Right atrium auricular region (tissue), 2 donors: ENCODE data around the gene SCNN1G. TPM values are rescaled to one million over a fixed set of nuclear protein-coding genes. Genes with fewer than 3 reads are reported as not detected.

Experiments
- DNase-seq: peaks from one replicate; pipeline ENCODE4 v3.0.0-alpha.2; 2019; ENCODE audit warnings: low spot score
- H3K27ac ChIP-seq, 2 donors: fragments of 200-600 bp; sonication (generic); 1 replicate in 1 of 2; 2 replicates in 1 of 2; pipeline ENCODE4 v1.5.1; 2016 to 2019
- H3K27me3 ChIP-seq, 2 donors: fragments of 200-600 bp; sonication (generic); one replicate each; pipeline versions ENCODE4 v1.5.1 to v1.6.0; 2017 to 2019
- H3K36me3 ChIP-seq: fragments of 200-600 bp; sonication (generic); one replicate; pipeline ENCODE4 v1.5.1; 2016
- H3K4me1 ChIP-seq, 2 donors: fragments of 200-600 bp; sonication (generic); one replicate each; pipeline versions ENCODE4 v1.5.1 to v1.6.0; 2017 to 2019
- H3K4me3 ChIP-seq, 2 donors: fragments of 200-600 bp; sonication (generic); 1 replicate in 1 of 2; 2 replicates in 1 of 2; pipeline ENCODE4 v1.5.1; 2017 to 2019; ENCODE audit warnings: mild to moderate bottlenecking in 1 of 2, moderate library complexity in 1 of 2
- H3K9me3 ChIP-seq, 2 donors: fragments of 200-600 bp; sonication (generic); one replicate each; pipeline ENCODE4 v1.5.1; 2019
- total RNA-seq, 2 donors: library from RNA; depleted of rRNA; stranded (reverse); fragments of >200 nt; gene quantifications; one replicate each; pipeline ENCODE4 v1.1.0, GENCODE V29; 2016
- TF ChIP-seq, protein P1 (sequence below), 2 donors: fragments of 200-600 bp; sonication (generic); IDR thresholded peaks; one replicate each; pipeline ENCODE4 v1.5.1; 2019; ENCODE audit warnings: antibody characterized with exemption in 2 of 2

SCNN1G gene, protein sequence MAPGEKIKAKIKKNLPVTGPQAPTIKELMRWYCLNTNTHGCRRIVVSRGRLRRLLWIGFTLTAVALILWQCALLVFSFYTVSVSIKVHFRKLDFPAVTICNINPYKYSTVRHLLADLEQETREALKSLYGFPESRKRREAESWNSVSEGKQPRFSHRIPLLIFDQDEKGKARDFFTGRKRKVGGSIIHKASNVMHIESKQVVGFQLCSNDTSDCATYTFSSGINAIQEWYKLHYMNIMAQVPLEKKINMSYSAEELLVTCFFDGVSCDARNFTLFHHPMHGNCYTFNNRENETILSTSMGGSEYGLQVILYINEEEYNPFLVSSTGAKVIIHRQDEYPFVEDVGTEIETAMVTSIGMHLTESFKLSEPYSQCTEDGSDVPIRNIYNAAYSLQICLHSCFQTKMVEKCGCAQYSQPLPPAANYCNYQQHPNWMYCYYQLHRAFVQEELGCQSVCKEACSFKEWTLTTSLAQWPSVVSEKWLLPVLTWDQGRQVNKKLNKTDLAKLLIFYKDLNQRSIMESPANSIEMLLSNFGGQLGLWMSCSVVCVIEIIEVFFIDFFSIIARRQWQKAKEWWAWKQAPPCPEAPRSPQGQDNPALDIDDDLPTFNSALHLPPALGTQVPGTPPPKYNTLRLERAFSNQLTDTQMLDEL
- total RNA-seq: not detected

DNA sequence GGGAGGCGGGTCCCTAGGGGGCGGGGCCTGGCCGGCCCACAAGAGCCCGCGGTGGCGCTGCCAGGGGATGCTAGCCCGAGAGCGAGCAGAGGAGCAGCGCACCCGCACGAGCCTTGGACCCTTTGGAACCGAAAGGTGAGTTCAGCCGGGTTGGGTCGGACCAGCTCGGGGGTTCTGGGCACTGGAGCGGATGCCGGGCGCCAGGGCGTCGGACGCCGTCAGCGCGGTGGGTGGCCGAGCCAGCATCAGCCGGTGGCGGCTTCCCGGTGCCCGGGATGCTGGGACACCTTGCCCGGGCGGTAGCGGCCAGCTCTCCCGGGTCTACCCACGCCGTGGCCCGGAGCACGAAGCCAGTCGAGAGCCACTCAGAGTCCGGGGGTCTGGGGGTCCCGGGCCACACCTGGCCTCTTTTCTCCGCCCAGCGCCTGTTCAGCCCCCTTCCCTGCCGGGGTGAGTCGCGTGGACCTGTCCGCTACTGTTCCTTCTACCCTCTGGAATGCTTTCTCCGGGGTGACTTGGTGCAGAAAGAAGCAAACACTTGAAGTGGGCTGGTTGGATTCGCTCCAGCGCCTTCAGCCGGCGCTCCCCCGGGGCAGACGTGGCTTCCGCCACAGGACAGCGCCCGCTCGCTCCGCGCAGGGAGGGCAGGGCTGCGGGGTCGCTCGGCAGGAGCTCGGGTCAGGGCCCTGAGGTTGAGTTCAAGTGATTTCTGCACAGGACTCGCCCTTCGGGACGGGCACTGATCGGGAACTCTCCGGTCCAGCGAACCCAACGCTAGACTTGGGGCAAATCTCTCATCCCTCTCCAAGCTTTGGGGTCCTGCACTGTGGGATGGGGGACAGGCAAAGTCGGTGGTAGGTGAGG, at the start of gene SCNN1G:
SCNN1G (plus strand) TSS at position 67 of the 864 bp plus-strand sequence. CDS start 3,527 bp downstream, outside the sequence.
- H3K36me3 ChIP-seq: no peaks in the 10 kb centered on the region
- H3K9me3 ChIP-seq: no peaks in the 10 kb centered on the region
- H3K27me3 ChIP-seq: peaks cover 6 to 13% of the 10 kb centered on the region in 2 donors
- no peak within 1 kb of the TSS for H3K27ac ChIP-seq
- TF ChIP-seq, protein P1, sequence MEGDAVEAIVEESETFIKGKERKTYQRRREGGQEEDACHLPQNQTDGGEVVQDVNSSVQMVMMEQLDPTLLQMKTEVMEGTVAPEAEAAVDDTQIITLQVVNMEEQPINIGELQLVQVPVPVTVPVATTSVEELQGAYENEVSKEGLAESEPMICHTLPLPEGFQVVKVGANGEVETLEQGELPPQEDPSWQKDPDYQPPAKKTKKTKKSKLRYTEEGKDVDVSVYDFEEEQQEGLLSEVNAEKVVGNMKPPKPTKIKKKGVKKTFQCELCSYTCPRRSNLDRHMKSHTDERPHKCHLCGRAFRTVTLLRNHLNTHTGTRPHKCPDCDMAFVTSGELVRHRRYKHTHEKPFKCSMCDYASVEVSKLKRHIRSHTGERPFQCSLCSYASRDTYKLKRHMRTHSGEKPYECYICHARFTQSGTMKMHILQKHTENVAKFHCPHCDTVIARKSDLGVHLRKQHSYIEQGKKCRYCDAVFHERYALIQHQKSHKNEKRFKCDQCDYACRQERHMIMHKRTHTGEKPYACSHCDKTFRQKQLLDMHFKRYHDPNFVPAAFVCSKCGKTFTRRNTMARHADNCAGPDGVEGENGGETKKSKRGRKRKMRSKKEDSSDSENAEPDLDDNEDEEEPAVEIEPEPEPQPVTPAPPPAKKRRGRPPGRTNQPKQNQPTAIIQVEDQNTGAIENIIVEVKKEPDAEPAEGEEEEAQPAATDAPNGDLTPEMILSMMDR (IDR thresholded peaks at IDR 0.05): peak in 1 of 2 donors; percentile 24
- peaks cover 0 to 22% of the 10 kb centered on the region in 2 donors for H3K4me1 ChIP-seq
- H3K4me3 ChIP-seq: peak within 1 kb of the TSS in 1 of 2 donors; percentile 47
- DNase-seq: no peak

DNA sequence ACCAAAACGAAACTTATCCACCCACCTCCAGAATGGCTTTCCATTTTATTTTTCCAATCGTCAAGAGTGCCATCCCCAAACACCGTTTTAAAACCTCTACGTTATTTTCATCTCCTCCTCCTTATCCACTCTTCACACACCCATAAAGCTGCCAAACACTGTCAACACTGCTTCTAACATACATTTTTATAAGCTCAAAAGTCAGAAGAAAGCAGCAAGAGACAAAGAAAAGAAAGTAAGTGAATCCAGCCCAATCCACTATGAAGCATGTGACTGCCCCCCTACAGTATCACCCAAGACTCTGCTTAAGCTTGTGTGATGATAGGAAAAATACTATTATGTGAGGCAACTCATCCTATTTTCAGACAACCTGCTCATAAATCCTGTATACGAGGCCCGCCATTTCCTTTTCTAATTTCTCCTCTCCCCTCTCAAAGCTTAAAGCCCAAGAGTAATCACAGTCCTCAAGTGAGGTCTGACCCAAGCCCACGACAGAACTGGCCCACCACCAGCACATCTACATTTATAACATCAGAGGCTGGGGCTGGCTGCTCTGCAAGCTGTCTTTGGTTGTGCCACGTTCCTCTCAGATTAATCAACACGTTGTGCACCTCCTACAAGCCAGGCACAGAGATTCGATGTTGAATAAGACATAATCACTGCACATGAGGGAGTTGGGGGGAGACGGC, 49.6 kb upstream of the SCNN1G start:
- Histone ChIP-seq H3K27me3 (no peaks in the 10 kb centered on the region), H3K36me3 (no peaks in the 10 kb centered on the region), H3K27ac (peak overlapping the region; percentile 80 to 94), H3K9me3 (peaks cover 0 to 28% of the 10 kb centered on the region in 2 donors), H3K4me1 (peaks cover 0 to 61% of the 10 kb centered on the region in 2 donors), H3K4me3 (peak overlapping the region; percentile 8 to 33)
- DNase-seq: no peak
- TF ChIP-seq, protein P1 (IDR thresholded peaks at IDR 0.05): no peak

DNA sequence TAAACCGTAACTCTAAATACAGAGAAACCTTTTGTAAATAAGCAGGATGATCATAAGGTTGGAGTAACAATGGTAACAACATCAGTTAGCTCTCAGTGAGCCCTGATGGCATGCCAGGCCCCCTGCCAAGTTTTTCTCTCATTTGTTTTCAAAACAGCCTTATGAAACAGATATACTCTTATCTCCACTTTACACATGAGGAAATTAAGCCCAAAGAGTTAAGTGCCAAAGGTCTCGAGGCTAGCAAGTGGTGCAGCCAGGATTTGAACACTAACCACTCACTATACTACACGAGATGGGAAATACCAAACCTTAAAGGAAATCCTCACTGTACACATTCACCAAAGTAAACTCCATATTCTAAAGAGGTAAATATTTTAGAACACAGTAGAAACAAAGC, 48.3 kb upstream of the SCNN1G start:
- H3K27me3 ChIP-seq: no peaks in the 10 kb centered on the region
- no peak for DNase-seq
- no peak overlapping the region for H3K4me3 ChIP-seq
- peak overlapping the region; percentile 80 to 94 for H3K27ac ChIP-seq
- TF ChIP-seq, protein P1 (IDR thresholded peaks at IDR 0.05): no peak
- no peaks in the 10 kb centered on the region for H3K36me3 ChIP-seq
- H3K9me3 ChIP-seq: peaks cover 0 to 32% of the 10 kb centered on the region in 2 donors
- H3K4me1 ChIP-seq: peaks cover 0 to 49% of the 10 kb centered on the region in 2 donors

DNA sequence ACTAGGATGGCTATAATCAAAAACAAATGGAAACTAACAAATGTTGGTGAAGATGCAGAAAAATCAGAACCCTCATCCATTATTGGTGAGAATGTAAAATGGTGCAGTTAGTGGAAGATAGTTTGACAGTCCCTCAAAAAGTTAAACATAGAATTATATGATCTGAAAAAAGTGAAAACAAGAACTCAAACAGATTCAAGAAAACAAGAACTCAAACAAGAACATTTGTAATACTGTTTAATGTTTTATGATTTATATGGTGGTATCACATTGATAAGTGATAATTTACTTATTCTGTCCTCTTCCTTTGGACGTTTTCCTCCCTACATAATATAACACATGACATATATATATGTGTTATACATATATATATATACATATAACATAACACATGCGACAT, 45.3 kb upstream of the SCNN1G start:
- Histone ChIP-seq H3K9me3 (peaks cover 0 to 32% of the 10 kb centered on the region in 2 donors), H3K27me3 (no peaks in the 10 kb centered on the region), H3K36me3 (no peaks in the 10 kb centered on the region), H3K27ac (no peak overlapping the region), H3K4me3 (no peak overlapping the region), H3K4me1 (peaks cover 0 to 45% of the 10 kb centered on the region in 2 donors)
- TF ChIP-seq, protein P1 (IDR thresholded peaks at IDR 0.05): no peak
- DNase-seq: no peak

DNA sequence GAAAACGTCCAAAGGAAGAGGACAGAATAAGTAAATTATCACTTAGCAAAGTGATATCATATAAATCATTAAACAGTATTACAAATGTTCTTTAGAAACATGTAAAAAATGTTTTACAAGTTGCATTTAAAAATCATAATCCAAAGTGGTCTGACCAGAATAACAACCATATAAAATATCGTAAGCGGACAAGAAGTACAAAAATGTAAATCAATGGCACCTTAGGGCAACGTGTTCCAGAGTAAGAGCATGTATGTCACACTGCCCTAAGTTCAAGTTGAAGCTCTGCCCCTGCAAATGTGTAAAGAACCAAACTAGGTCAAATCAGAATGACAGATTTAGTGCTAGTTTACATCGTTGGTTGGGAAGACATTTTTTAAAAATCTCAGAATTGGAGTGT, 44.7 kb upstream of the SCNN1G start:
- no peak overlapping the region for H3K27ac ChIP-seq

More for the DNA sequence above, 44.7 kb upstream of the SCNN1G start:
- H3K9me3 ChIP-seq: peaks cover 0 to 32% of the 10 kb centered on the region in 2 donors
- H3K36me3 ChIP-seq: no peaks in the 10 kb centered on the region
- no peak for DNase-seq
- H3K27me3 ChIP-seq: no peaks in the 10 kb centered on the region
- no peak overlapping the region for H3K4me3 ChIP-seq
- peaks cover 0 to 44% of the 10 kb centered on the region in 2 donors for H3K4me1 ChIP-seq
- TF ChIP-seq, protein P1 (IDR thresholded peaks at IDR 0.05): no peak
